DMS153 treated with DMSO at 0.1 percent for 48 hours (cell line): Measurements from ENCODE around the gene CREBBP.

Experiments
- DNase-seq: peaks from one replicate; lab custom pipeline; 2025; ENCODE audit not compliant: unreplicated experiment; lab: John Stamatoyannopoulos, UW

CREBBP gene

GRCh38 chr16:3879887-3880564 is 487 bp downstream of the CREBBP start:
- DNase-seq: peak; percentile 18

DNA sequence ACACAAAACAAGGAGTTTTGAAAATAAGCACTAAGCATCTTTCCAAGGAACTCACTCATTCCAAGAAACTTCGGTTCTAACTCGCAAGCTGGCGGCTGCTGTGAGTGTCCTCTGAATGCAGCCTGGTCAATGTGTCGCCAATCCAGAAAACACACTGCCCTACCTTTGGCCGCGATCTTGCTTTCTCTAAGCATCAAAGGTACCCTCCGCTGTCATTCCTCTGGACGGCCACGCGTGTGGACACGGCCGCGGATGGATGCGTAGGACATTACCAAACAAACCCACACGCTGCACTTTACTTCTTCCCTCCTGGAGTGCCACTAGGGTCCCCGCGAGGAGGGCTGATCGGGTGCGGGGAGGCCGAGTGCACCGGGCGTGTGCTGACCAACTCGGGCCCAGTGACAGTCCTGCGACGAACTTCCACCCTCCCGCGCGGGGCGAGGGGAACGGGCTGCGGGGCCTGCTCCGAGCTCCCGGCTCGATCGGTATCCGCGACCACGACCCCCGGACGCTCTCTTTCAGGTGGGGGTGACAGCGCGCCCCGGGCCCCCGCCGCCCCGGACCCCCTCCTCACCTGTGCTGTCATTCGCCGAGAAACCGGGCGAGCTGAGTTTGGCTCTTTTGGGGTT is 1.1 kb downstream of the CREBBP start:
- DNase-seq: no peak

- no peak for DNase-seq
These were observed 1.9 kb downstream of the CREBBP start for GRCh38 chr16:3878610-3879009.

DNA sequence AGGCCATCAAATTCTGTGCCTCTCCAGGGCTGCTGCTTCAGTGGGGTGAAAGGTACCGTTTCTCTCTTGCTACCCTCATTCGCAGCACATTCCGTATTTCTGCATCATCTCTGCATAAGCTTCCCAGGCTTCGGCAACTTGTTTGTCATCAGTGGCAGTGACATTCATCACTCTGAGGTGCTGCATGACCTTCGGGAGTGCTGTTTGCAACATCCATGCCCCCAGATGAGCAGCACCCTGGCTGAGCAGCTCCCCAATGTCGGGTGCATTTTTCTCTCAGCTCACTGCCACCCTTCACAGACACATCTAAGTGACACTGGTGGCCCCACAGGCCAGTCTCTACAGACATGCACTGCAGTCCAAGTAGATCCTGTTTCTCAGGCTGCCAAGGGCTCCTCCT is 3.8 kb downstream of the CREBBP start:
- no peak for DNase-seq

GRCh38 chr16:3876160-3876559 is 4.4 kb downstream of the CREBBP start:
- no peak for DNase-seq

- no peak for DNase-seq
These were observed 5.5 kb downstream of the CREBBP start for GRCh38 chr16:3874794-3875692.

- no peak for DNase-seq
These were observed 6.3 kb downstream of the CREBBP start for GRCh38 chr16:3874242-3874641.

DNA sequence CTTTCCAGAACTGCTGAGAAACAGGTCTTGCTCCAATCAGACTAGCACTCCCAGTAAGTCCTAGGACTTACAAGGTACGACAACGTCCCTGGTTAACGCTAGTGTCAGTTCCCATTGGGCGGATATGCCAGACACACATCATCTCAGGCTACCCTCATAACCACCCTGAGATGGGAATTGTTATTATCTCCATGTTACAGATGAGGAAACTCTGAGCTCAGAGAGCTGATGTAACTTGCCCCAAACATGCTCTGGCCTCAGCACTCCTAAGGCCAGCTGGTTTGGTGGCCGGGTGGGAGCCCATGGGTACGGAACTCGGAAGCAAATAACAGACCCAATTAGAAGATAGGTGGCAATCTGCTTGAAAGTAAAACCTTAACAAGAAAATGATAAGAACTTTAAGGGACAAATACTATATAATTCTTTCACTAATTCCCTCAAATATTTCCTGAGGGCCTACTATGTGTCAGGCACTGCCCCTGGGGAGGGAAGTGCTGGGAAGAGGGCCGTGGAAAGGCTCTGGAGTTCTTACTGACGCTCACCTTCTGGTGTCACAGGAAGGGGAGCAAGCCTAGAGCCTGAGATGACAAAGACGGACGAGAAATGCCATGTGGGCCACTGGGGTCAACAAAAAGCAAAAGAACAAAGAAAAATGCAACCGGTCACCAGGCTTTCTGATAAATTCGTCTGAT is 6.9 kb downstream of the CREBBP start:
- DNase-seq: no peak

DNA sequence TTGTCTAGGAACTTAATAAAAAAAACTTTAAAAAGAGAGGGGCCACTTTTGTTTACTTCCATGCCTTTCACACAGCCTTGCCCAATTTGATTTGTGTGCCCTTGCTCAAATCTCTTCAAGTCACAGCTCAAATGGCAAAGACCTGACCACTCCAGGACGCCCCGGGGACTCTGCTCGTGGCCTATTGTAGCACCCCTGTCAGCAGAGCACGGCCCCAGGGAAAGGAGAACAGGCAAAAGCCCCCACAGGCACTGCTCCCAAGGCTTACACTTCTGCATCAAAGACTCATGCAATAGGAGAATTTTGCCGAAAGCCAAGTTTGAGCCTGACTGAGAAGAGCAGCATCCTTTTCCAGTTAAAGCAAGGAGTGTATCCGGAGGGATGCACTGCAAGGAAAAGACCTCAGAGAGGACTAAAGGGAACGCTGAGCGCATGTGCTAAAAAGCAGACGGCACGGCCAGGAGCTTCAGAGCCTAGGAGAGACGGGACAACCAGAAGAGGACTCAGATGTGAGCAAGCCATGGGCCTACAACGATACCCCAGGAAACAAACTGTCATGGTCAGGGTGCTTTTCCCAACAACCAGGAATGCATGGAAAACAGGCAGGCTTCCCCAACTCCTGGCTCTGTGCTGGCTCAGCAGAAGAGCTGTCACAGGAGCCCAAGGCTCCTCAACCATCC is 8.2 kb downstream of the CREBBP start:
- no peak for DNase-seq

- no peak for DNase-seq
These were observed 11.5 kb downstream of the CREBBP start for GRCh38 chr16:3868967-3869366.

DNA sequence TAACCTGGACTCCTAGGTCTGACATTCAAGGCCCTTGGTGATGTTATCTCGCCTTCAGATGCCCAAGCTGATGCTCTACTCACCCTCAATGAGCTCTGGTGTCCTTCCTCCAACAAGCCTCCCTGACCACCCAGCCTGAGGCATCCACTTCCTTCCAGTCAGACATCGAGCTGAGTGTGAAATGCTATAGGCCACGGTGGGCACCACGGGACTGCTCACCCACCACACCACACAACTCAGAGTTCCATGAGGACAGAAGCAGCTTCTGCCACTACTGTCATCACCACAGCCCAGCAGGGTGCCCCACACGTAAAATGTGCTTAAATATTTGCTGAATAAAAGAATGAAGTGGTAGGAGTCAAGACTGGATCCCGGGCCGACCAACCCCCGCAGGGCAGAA is 12.0 kb downstream of the CREBBP start:
- DNase-seq: no peak

- DNase-seq: no peak
These were observed 13.6 kb downstream of the CREBBP start for GRCh38 chr16:3866703-3867431.

DNA sequence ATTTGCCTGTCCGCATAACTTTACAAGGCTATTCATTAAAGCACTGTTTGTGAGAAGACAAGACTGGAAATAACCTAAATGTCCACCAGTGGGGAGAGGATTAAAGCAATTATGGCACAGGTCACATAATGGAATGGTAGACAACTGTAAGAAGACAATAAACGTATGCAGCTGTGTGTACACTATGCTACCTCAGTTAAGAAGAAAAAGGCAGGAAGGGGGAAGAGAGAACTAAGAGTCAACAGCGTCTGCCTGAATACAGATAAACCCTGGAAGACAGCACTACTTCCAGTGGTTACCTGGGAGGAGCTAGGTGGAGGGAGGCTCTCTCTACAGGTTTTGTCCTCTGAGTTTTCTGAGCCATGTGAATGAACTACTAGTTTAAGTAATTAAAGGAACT is 15.3 kb downstream of the CREBBP start:
- no peak for DNase-seq

- DNase-seq: no peak
These were observed 16.0 kb downstream of the CREBBP start for GRCh38 chr16:3864562-3864961.

GRCh38 chr16:3863587-3863986 is 16.9 kb downstream of the CREBBP start:
- DNase-seq: no peak

DNA sequence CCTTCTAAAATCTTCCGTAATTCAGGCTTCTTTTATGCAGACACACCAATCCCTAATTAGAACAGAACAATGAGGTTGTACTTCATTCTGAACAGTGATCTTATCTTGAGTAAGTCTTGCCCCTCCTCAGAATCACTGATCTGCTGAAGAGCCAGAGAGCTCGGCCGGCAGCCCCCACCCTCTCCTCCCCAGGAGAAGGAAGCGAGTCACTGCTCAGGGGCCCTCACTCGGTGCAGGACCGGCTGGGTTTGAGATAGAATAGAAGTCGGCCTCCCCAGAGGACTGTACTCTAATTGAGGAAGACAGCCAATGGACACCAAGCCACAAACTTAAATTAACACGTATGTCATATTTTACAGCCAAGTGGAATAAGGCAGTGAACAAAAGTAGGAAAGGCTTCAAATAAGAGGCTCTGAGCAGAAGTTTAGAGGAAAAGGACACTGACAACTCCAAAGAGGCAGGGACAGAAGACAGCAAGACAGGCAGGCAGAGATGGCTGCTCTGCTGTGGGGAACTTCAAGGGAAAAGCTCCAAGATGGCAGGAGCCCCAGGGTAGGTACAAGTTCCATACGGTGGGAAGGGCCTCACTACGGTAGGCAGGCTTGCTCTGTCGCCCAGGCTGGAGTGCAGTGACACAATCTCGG is 18.6 kb downstream of the CREBBP start:
- DNase-seq: no peak

DNA sequence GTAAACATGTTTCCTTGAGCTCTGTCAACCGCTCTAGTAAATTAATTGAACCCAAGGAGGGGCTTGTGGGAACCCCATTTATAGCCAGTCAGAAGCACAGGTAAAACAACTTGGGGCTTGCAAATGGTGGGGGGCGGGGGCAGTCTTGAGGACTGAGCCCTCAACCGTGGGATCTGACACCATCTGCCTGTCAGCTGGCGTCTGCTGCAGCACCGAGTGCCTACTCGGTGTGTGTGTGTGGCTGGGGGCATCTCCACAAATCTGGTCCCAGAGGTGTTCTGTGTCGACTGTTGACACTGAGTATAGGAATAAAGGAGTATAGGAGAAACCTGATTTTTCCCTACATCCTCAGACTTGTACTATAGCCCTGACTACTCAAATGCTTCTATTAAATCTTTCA is 20.6 kb downstream of the CREBBP start:
- no peak for DNase-seq

DNA sequence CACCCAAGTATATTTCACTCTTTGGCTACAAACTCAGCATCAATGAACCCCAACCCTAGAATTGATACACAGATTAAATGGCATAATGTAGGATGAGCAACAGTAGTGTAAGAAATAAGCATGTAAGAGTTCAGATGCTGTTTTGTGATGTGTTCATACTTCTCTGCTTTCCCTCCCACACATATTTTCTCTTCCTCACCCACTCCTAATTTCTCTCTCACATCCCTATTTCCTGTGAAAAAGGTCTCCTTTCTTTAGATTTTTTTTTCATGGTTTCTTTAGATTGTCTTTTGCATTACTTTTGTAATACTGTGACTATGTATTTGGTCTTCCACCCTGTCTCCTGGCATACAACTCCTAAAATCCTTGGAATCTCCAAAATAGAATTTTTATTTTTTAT is 21.7 kb downstream of the CREBBP start:
- no peak for DNase-seq

DNA sequence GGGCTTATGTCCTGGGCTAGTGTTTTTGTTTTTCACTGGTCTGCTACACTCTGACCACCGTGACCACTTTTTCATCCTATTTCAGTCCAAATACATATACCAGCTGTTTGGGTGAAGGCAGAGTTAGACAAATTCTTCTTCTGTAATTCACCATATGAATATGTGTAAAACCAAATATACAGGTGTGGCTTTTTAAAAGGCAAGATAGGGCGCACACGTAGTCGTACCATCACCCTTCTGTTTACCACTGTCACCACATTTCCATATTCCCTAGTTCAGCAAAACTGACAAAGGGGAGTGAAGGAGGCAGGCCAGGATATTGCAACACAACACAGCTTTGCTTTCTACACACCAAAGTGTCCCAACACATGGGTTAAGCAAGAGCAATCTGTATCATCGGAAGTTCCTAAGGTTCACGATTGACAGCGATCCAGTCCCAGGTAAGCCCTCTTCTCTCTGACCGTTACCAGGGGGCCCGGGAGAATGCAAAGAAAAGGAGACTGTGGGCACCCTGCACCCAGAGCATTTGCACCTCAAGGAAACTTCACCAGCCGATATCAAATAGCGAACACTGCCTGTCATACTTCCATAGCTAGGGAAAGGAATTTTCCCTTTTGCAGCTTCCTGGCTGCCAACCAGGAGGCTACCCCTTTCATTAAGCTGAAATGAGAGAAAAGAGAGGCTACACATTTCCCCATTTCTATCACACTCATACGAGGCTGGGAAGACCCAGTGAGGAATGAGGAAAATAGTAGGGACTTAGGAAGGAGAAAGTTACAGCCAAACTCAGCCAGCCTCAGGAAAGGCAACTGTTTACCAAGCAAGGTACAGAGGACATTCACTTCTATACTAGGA is 23.1 kb downstream of the CREBBP start:
- no peak for DNase-seq
